NCI-H1048 (cell line): Measurements from ENCODE around the gene NPRL2.
A peak's percentile ranks its signal among the peaks of the same experiment; 100 is the strongest.

Source experiments
- DNase-seq: peaks from one replicate; lab custom pipeline; 2025; lab: John Stamatoyannopoulos, UW

Gene NPRL2

DNA sequence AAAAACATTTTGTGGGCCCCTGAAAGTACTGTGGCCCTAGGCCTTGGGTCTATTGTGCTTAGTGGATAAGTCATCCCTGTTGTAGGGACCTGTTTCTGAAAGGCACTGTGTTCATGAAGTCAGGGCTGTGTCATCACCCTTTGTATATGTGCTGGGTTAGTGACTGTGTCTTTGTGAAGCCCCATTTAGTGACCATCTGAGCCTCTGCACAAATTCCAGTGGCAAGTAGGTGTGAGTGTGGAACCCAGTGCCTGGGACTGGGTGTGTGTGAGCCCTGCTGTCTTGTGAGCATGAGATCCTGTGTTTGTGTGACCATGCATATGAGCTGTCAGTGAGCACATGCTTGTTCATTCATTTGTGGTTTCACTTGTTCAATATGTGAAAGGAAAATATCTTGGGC lies 46.0 kb downstream of the NPRL2 start:
- DNase-seq: no peak

DNA sequence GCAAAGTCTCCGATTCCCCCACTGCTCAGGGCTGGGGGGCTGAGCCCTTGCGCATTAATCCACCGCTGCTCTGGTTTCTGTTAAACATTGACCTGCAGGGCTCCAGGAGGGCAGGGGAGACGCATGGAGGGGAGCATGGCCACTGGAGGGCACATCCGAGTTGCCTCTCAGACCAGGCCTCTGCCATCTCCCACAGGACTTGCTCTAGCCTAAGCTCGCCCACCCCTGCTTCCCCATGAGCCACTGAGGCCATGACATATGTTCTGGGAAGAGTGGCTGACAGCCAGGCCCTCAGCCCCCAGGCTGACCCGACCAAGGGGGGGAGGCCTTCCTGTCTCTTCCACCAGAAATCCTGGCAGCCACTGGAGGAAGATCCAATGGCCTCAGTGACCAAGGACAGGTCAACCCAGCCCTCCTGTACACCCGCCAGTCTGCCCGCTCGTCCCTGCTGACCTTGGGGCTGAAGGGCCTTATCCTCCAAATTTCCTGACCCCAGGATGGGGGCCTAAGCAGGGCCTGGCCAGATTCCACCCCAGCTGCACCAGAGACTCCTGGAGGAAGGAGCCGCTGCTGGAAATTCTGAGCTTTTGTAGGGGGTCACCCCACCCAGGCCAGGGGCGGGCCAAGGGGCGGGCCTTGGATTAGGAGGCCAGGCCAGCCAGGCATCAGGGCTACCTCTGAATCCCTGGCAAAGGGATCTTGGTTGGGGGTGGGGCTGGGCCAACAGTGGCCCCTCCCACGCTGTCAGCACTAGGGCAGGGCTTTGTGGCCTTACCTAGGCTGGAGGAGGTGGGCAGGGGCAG lies 47.4 kb downstream of the NPRL2 start, which contains the start of gene HYAL1:
HYAL1 (minus strand) TSS at position 562 of the 803 bp plus-strand sequence. CDS start 618 bp downstream, outside the sequence.
- DNase-seq: no peak

GRCh38 chr3:50302095-50303012 lies 48.2 kb downstream of the NPRL2 start:
- no peak for DNase-seq

- DNase-seq: no peak
Observed at GRCh38 chr3:50300681-50301254, 49.8 kb downstream of the NPRL2 start.

DNA sequence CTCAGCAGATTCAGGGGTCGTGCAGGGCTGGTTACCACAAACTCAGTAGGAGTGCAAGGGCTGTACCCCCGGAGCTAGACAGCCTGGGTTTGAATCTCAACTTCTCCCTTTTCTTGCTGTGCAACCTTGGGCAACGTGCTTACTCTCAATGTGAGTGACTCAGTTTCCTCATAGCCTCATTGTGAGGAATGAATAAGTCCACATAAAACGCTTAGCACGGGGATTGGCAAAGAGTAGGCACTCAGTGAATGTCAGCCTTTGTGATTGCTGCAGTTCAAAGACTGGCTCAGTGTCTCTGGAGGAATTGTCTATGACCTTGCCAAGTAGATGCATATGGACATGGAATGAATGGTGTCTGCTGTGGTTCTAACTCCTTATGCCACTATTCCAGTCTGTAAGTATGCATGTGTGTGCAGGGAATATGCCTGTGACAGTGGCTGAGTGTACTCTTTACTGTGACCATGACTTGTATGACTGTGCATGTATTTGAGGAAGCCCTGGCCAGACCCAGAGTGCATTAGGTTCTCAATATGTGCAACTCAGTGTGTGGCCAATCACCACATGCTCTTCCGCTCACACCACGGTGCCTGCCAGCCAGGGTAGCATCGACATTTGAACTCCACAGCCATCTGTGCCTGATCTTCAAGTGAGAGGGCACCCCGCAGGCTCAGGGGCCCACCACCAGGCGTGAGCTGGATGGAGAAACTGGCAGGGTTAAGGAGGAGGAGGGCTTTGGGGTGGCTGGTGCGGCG lies 50.5 kb downstream of the NPRL2 start:
- no peak for DNase-seq

DNA sequence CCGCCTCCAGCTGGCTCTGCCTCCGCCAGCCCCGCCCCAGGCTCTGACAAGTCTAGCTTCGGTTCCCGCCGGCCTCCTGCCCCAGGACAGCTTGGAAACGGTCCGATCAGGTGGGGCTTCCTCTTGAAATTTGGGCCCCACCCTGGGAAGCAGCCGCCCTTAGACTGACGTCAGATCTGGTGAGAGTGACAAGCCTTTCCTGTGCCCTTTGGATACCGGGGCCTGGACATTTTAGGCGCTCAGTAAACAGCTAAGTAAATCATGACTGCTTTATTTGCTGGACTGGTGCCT lies 51.0 kb downstream of the NPRL2 start:
- DNase-seq: no peak

DNA sequence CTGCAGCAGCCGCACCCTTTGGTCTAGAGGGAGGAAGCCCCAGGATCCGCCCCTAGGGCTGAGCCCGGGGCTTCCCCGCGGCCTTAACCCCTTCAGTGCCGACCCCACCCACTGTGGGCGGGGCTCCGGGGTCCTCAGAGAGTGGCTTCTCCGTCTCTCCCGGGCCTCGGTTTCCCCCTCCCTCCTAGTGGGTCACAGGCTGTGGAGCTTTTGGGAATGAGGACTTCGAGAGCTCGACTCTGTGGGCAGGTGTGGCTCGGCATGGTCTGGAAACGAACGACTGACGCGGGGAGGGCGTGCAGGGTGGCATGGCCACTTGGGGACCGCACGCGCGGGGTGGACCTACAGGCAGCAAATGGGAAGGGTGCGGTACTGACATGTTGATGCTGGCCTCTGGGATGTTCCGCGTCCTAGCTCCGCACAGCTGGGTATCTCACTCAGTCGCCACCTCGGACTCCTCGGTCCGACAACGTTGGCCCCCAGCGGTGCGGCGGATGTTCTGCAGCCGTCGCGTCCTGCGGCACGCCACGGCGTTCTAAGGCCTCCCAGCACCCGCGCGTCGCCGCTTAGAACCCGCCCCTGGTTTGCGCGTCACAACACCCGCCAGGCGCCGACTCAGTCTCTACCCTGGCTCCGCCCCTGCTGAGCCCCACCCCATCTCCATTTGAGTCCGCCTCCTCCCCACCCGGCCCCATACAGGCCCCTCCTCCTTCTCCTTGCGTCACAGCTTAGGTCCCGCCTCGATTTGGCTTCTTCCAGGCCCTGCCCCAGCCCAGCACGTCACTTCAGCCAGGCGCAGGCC lies 51.5 kb downstream of the NPRL2 start, which contains the start of the genes HYAL3 and NAA80:
HYAL3 (minus strand) TSS at position 570 of the 802 bp plus-strand sequence. CDS start 3,803 bp downstream, outside the sequence.
NAA80 (minus strand) TSS at position 570 of the 802 bp plus-strand sequence. CDS start 1,942 bp downstream, outside the sequence.
- peak; percentile 95 for DNase-seq

DNA sequence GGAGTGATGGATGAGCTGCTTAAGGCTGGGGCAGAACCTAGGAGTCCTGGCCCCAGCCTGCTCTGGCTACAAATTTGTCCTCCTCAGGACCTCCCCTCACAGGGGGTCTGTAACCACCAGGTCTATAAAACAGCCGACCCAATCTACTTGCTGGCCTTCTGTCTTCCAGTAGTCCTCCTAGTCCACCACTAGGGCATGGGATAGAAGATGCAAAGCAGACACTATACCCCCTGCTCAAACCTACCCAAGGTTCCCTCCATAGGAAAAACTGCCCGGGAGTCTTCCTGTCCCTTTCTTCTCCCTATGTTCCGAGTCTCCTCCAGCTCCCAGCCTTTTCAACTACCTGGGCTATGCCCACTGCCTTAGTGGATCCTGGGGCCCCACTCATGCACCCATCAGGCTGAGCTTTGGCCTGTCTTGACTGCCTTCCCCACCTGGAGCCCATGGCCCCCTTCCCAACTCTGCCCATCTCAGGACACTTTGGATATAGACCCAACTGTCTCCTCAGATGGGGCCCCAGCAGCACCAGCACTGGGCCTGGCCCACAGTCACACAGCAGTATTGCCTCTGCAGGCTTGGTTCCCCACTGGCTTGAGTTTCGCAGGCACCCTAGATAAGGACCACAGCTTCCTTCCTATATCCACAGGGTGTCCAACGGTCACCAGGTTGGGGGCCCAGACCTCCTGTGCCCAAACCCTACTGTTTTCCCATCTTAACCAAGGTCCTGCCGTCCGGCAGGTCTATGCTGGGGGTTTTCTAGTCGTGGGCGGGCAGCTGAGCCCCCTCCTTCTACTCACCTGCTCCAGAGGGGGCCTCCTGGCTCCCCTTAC lies 52.5 kb downstream of the NPRL2 start:
- DNase-seq: no peak

GRCh38 chr3:50297384-50297775 lies 53.2 kb downstream of the NPRL2 start:
- DNase-seq: no peak
